ENCODE results near the gene SMG1.

Gene SMG1

GRCh38 chr16:18799500-18799899 is 126.7 kb downstream of the SMG1 start:
- Histone ChIP-seq H2AFZ (ENCODE audit: low read depth, low read length) (no peak overlapping the region), H3K9me3 (ENCODE audit: insufficient read depth, low read length, severe bottlenecking) (no peaks in the 10 kb centered on the region), H3K4me3 (ENCODE audit: low read depth in 1 of 2, low read length in 2 of 2) (peak overlapping the region; percentile 94; a peak in 3 of 4 replicates), H3K79me2 (ENCODE audit: insufficient read depth, low read length) (peaks cover 82% of the 10 kb centered on the region), H3K27ac (ENCODE audit: low read length) (peak overlapping the region; percentile 97), H3K36me3 (ENCODE audit: insufficient read depth, low read length) (peaks cover 53% of the 10 kb centered on the region), H4K20me1 (ENCODE audit: insufficient read depth, low read length) (peaks cover 23% of the 10 kb centered on the region), H3K9ac (ENCODE audit: low read depth, low read length) (peak overlapping the region; percentile 99), H3K4me1 (ENCODE audit: insufficient read depth, low read length) (peaks cover 59% of the 10 kb centered on the region), H3K4me2 (ENCODE audit: insufficient read depth, low read length) (peak overlapping the region; percentile 92), H3K27me3 (ENCODE audit: insufficient read depth, low read length, poor library complexity) (no peaks in the 10 kb centered on the region)
- ATAC-seq (ENCODE audit: insufficient read depth, low read depth) (no peak), DNase-seq (no peak)
- TF ChIP-seq EZH2 (IDR thresholded peaks at IDR 0.05; ENCODE audit: borderline replicate concordance, low read depth, low read length, severe bottlenecking): no peak
- TF ChIP-seq CTCF (IDR thresholded peaks at IDR 0.05; ENCODE audit: borderline replicate concordance, extremely low read depth, low read length, poor library complexity, severe bottlenecking): no peak

GRCh38 chr16:18797746-18798145 is 128.5 kb downstream of the SMG1 start:
- H3K9ac ChIP-seq (ENCODE audit: low read depth, low read length): no peak overlapping the region
- H3K9me3 ChIP-seq (ENCODE audit: insufficient read depth, low read length, severe bottlenecking): no peaks in the 10 kb centered on the region
- TF ChIP-seq CTCF (IDR thresholded peaks at IDR 0.05; ENCODE audit: borderline replicate concordance, extremely low read depth, low read length, poor library complexity, severe bottlenecking) (no peak), EZH2 (IDR thresholded peaks at IDR 0.05; ENCODE audit: borderline replicate concordance, low read depth, low read length, severe bottlenecking) (no peak)
- H3K27me3 ChIP-seq (ENCODE audit: insufficient read depth, low read length, poor library complexity): no peaks in the 10 kb centered on the region
- DNase-seq (no peak), ATAC-seq (ENCODE audit: insufficient read depth, low read depth) (no peak)
- H3K27ac ChIP-seq (ENCODE audit: low read length): no peak overlapping the region
- H3K36me3 ChIP-seq (ENCODE audit: insufficient read depth, low read length): peaks cover 68% of the 10 kb centered on the region
- H3K4me1 ChIP-seq (ENCODE audit: insufficient read depth, low read length): peaks cover 42% of the 10 kb centered on the region
- peak overlapping the region; percentile 92; the same call in 1 of the 2 replicates for H3K4me2 ChIP-seq (ENCODE audit: insufficient read depth, low read length)
- H3K79me2 ChIP-seq (ENCODE audit: insufficient read depth, low read length): peaks cover 80% of the 10 kb centered on the region
- peaks cover 23% of the 10 kb centered on the region for H4K20me1 ChIP-seq (ENCODE audit: insufficient read depth, low read length)
- no peak overlapping the region for H3K4me3 ChIP-seq (ENCODE audit: low read depth in 1 of 2, low read length in 2 of 2)
- H2AFZ ChIP-seq (ENCODE audit: low read depth, low read length): no peak overlapping the region

GRCh38 chr16:18796377-18796776 is 129.8 kb downstream of the SMG1 start:
- Histone ChIP-seq H3K9ac (ENCODE audit: low read depth, low read length) (no peak overlapping the region), H3K27me3 (ENCODE audit: insufficient read depth, low read length, poor library complexity) (no peaks in the 10 kb centered on the region), H3K79me2 (ENCODE audit: insufficient read depth, low read length) (peaks cover 72% of the 10 kb centered on the region), H3K4me3 (ENCODE audit: low read depth in 1 of 2, low read length in 2 of 2) (no peak overlapping the region), H2AFZ (ENCODE audit: low read depth, low read length) (no peak overlapping the region), H3K36me3 (ENCODE audit: insufficient read depth, low read length) (peaks cover 80% of the 10 kb centered on the region), H4K20me1 (ENCODE audit: insufficient read depth, low read length) (peaks cover 23% of the 10 kb centered on the region), H3K9me3 (ENCODE audit: insufficient read depth, low read length, severe bottlenecking) (no peaks in the 10 kb centered on the region), H3K27ac (ENCODE audit: low read length) (no peak overlapping the region), H3K4me1 (ENCODE audit: insufficient read depth, low read length) (peaks cover 37% of the 10 kb centered on the region), H3K4me2 (ENCODE audit: insufficient read depth, low read length) (no peak overlapping the region)
- no peak for DNase-seq
- no peak for ATAC-seq (ENCODE audit: insufficient read depth, low read depth)
- TF ChIP-seq EZH2 (IDR thresholded peaks at IDR 0.05; ENCODE audit: borderline replicate concordance, low read depth, low read length, severe bottlenecking) (no peak), CTCF (IDR thresholded peaks at IDR 0.05; ENCODE audit: borderline replicate concordance, extremely low read depth, low read length, poor library complexity, severe bottlenecking) (no peak)

Data from DND-41 (cell line).